ENCODE results near the gene TRMU. TPM values are rescaled to one million over a fixed set of nuclear protein-coding genes. Genes with fewer than 3 reads are reported as not detected.

Gene TRMU
- total RNA-seq, 1 experiment from 2014 or later: 48.8 TPM

DNA sequence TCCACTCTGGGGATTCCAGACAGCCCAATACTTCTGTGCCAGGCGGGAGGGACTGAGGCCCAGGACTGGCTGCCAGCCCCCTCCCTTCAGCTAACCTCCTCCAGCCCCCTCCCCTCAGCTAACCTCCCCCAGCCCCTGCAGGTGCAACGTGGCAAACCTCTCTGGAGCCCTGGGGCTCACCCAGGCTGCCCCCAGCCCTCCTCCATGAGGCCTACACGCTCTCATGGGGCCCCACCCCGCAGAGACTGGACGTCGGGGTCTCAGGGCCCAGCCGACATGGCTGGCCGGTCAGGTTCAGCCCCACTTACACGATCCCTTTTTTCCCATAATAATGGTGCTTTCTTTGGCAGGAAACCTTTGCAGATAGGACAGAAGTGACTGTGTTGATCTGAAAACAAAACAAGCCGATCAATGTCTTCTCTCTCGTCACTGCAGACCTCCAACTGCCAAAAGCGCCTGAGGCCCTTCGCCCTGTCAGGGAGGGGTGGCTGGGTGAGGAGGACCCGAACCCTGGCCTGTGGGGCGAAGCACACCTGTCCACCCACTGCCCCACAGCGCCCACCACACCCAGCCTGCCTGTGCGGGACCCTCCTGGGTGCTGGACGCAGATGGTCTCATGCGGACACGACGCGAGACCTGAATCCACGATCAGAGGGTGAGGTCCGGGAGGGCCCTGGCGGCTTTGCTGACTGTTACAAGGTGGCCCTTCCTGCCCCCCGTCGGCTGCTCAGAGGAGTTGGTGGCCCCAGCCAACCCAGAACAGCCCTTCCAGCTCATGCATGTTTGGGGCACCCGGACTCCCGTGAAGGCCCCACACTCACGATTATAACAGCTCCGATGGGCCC lies 33.6 kb downstream of the TRMU start:
- Histone ChIP-seq H3K4me3 (ENCODE audit: low read depth in 2 of 2, low read length in 2 of 2) (no peak overlapping the region), H3K4me1 (ENCODE audit: control insufficient read depth, insufficient read depth, low read length) (no peaks in the 10 kb centered on the region), H3K27ac (ENCODE audit: low read length) (no peak overlapping the region), H3K27me3 (ENCODE audit: control insufficient read depth, insufficient read depth, low read length) (no peaks in the 10 kb centered on the region), H3K9me3 (ENCODE audit: control insufficient read depth, insufficient read depth, low read depth, low read length) (no peaks in the 10 kb centered on the region), H3K36me3 (ENCODE audit: control insufficient read depth, insufficient read depth, low read length) (no peaks in the 10 kb centered on the region)
- no TSS peak for BruUV-seq (replicated peaks)
- POLR2A ChIA-PET: no interaction called here
- ATAC-seq: no peak
- TF ChIP-seq, protein P1, sequence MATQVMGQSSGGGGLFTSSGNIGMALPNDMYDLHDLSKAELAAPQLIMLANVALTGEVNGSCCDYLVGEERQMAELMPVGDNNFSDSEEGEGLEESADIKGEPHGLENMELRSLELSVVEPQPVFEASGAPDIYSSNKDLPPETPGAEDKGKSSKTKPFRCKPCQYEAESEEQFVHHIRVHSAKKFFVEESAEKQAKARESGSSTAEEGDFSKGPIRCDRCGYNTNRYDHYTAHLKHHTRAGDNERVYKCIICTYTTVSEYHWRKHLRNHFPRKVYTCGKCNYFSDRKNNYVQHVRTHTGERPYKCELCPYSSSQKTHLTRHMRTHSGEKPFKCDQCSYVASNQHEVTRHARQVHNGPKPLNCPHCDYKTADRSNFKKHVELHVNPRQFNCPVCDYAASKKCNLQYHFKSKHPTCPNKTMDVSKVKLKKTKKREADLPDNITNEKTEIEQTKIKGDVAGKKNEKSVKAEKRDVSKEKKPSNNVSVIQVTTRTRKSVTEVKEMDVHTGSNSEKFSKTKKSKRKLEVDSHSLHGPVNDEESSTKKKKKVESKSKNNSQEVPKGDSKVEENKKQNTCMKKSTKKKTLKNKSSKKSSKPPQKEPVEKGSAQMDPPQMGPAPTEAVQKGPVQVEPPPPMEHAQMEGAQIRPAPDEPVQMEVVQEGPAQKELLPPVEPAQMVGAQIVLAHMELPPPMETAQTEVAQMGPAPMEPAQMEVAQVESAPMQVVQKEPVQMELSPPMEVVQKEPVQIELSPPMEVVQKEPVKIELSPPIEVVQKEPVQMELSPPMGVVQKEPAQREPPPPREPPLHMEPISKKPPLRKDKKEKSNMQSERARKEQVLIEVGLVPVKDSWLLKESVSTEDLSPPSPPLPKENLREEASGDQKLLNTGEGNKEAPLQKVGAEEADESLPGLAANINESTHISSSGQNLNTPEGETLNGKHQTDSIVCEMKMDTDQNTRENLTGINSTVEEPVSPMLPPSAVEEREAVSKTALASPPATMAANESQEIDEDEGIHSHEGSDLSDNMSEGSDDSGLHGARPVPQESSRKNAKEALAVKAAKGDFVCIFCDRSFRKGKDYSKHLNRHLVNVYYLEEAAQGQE (IDR thresholded peaks at IDR 0.05; ENCODE audit: insufficient read depth in 1 of 2, low read depth in 2 of 2, low read length in 1 of 2): no peak
- TF ChIP-seq CTCF (IDR thresholded peaks at IDR 0.05) (no peak), TCF7L2 (IDR thresholded peaks at IDR 0.05; ENCODE audit: low read depth, low read length) (no peak), SIN3A (IDR thresholded peaks at IDR 0.05; ENCODE audit: borderline replicate concordance, insufficient read depth, low read depth, low read length) (no peak), POLR2AphosphoS5 (IDR thresholded peaks at IDR 0.05; ENCODE audit: low read depth, low read length) (no peak)
- CTCF ChIA-PET: interaction anchor here (0.7 kb wide), 1 partner anchor 554 kb away, joined by 16 read pairs; no protein-coding TSS in a partner anchor
- intact Hi-C loops (cut with micrococcal nuclease; ENCODE audit: unreplicated experiment) (no loop called here), in situ Hi-C loops (cut with HindIII; ENCODE audit: low pct_unique_long_range_greater_than_20kb, low sequenced_read_pairs) (no loop called here)
- no peak for DNase-seq (ENCODE audit: low read depth, low spot score)

DNA sequence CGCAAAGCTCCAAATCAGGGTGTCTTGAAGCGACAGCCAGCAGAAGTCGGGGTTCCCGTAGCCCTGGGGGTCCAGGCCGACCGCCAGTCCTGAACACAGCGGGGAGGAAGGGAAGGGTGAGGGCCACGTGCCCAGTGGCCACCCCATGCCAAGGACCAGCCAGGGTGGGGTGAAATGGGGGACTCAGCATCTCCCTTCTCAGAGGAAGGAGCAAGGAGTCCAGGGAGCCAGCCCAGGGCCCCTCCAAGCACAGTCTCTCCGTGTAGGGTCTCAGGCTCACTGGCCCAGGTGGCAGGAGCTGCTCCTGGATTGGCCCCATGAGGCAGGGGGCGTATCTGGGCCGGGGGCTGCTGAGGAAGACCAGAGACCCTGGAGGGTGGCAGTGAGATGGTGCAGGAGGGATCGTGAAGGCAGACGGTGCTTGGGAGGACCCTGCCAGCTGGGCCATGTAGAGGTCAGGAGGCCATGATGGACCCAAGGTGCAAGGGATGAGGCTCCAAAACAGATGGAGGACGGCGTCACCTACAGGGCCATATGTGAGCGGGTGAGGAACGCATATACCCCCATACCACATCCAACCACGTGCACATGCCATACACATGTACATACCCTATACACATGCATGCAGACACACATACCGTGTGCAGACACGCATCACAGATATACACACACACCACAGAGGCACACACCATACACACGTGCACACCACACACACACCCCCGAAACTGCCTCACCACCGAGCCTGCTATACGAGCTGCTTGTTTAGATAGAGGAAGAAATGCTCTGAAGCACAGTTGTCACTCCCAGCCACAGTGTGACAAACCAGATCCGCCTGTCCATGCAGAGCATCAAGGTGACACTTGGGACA lies 34.4 kb downstream of the TRMU start:
- in situ Hi-C loops (cut with HindIII; ENCODE audit: low pct_unique_long_range_greater_than_20kb, low sequenced_read_pairs): no loop called here
- CTCF ChIA-PET: no interaction called here

More for the DNA sequence above, 34.4 kb downstream of the TRMU start:
- TF ChIP-seq SIN3A (IDR thresholded peaks at IDR 0.05; ENCODE audit: borderline replicate concordance, insufficient read depth, low read depth, low read length): no peak
- TF ChIP-seq, protein P1 (IDR thresholded peaks at IDR 0.05; ENCODE audit: insufficient read depth in 1 of 2, low read depth in 2 of 2, low read length in 1 of 2): no peak
- no peak for TF ChIP-seq TCF7L2 (IDR thresholded peaks at IDR 0.05; ENCODE audit: low read depth, low read length)
- TF ChIP-seq CTCF (IDR thresholded peaks at IDR 0.05): no peak
- no peak for TF ChIP-seq POLR2AphosphoS5 (IDR thresholded peaks at IDR 0.05; ENCODE audit: low read depth, low read length)
- no peak for ATAC-seq
- Histone ChIP-seq H3K36me3 (ENCODE audit: control insufficient read depth, insufficient read depth, low read length) (no peaks in the 10 kb centered on the region), H3K27me3 (ENCODE audit: control insufficient read depth, insufficient read depth, low read length) (no peaks in the 10 kb centered on the region), H3K27ac (ENCODE audit: low read length) (no peak overlapping the region), H3K4me1 (ENCODE audit: control insufficient read depth, insufficient read depth, low read length) (no peaks in the 10 kb centered on the region), H3K9me3 (ENCODE audit: control insufficient read depth, insufficient read depth, low read depth, low read length) (no peaks in the 10 kb centered on the region), H3K4me3 (ENCODE audit: low read depth in 2 of 2, low read length in 2 of 2) (no peak overlapping the region)
- BruUV-seq (replicated peaks): no TSS peak
- DNase-seq (ENCODE audit: low read depth, low spot score): no peak
- POLR2A ChIA-PET: no interaction called here
- intact Hi-C loops (cut with micrococcal nuclease; ENCODE audit: unreplicated experiment): no loop called here
